ENCODE results near the gene SNRPD3.
"Not testable (repeated sequence)": the region's sequence is repeated elsewhere in the genome, so short reads cannot be mapped to it uniquely, and the experiment has no call there.

Gene SNRPD3

GRCh38 chr22:24548812-24549211 is 7.0 kb upstream of the SNRPD3 start:
- no peak for TF ChIP-seq CTCF (IDR thresholded peaks at IDR 0.05; ENCODE audit: insufficient read depth, missing control alignments)
- no peak for FAIRE-seq
- no peak for DNase-seq (ENCODE audit: insufficient read length, low spot score)

GRCh38 chr22:24550028-24550901 is 5.5 kb upstream of the SNRPD3 start:
- DNase-seq (ENCODE audit: insufficient read length, low spot score) (no peak), FAIRE-seq (no peak)
- no peak for TF ChIP-seq CTCF (IDR thresholded peaks at IDR 0.05; ENCODE audit: insufficient read depth, missing control alignments)

GRCh38 chr22:24550902-24551435 is 4.8 kb upstream of the SNRPD3 start:
- DNase-seq (ENCODE audit: insufficient read length, low spot score) (no peak), FAIRE-seq (no peak)
- no peak for TF ChIP-seq CTCF (IDR thresholded peaks at IDR 0.05; ENCODE audit: insufficient read depth, missing control alignments)

- not testable (repeated sequence) for DNase-seq (ENCODE audit: insufficient read length, low spot score); FAIRE-seq
Measured at GRCh38 chr22:24552503-24553286, 3.1 kb upstream of the SNRPD3 start.

- no peak for DNase-seq (ENCODE audit: insufficient read length, low spot score)
- FAIRE-seq = no peak
- TF ChIP-seq CTCF (IDR thresholded peaks at IDR 0.05; ENCODE audit: insufficient read depth, missing control alignments) = no peak
Measured at GRCh38 chr22:24553597-24554312, 2.0 kb upstream of the SNRPD3 start.

- FAIRE-seq (no peak), DNase-seq (ENCODE audit: insufficient read length, low spot score) (no peak)
- no peak for TF ChIP-seq CTCF (IDR thresholded peaks at IDR 0.05; ENCODE audit: insufficient read depth, missing control alignments)
Measured at GRCh38 chr22:24554313-24555164, 1.3 kb upstream of the SNRPD3 start, which contains the start of gene GUCD1. Gene GUCD1 (minus strand): TSS chr22:24555138. CDS start chr22:24554991, 147 bp downstream.

Measured in D721Med (cell line).